Measurements from ENCODE around the gene SYTL3.
A peak's percentile ranks its signal among the peaks of the same experiment; 100 is the strongest.
"Not testable (repeated sequence)": the region's sequence is repeated elsewhere in the genome, so short reads cannot be mapped to it uniquely, and the experiment has no call there.

Gene SYTL3

GRCh38 chr6:158638324-158638854 is 11.5 kb upstream of the SYTL3 start:
- no peak for DNase-seq (ENCODE audit: low read depth)

DNA sequence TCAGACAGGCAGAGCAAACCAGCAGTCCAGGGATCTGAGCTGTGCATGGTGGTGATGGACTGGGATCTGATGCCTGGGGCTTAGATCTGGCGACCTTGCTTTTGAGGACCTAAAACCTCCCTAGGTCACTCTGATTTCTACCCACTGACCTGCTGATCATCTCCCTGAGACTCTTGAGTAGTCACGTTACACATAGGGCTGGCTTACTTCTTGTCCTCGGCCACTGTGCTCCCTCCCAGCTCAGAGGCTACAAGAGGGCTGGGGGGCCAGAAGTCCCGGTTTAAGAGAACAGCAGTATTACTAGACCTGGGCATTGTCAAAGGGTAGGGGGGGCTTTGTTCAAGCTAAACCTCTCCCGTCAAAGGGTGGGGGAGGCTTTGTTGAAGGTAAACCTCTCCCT is 10.8 kb upstream of the SYTL3 start:
- no peak for DNase-seq (ENCODE audit: low read depth)

- no peak for DNase-seq (ENCODE audit: low read depth)
Observed at GRCh38 chr6:158640519-158640918, 9.3 kb upstream of the SYTL3 start.

GRCh38 chr6:158642097-158642601 is 7.7 kb upstream of the SYTL3 start:
- DNase-seq (ENCODE audit: low read depth) = no peak

DNA sequence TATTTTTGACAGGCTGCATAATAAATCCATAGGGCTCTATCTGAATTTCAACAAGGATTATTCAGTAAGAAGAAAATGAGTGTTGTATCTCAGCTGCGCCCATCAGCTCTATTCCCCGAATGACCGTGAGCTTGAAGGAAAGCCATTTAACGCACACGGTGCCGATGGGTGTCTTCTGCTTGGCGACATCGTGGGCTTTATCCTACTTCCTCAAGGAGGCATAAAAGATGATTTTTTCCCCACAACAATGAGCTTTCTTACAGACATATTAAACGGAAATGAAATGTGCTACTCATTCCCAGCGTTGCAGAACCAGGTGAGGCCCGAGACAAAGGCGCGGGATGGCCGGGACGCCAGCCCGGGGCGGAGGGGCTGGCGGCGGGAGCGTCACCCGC is 6.0 kb upstream of the SYTL3 start:
- no peak for DNase-seq (ENCODE audit: low read depth)

GRCh38 chr6:158644231-158645063 is 5.4 kb upstream of the SYTL3 start, which contains the start of gene DYNLT1:
TSS of gene DYNLT1 (minus strand) at chr6:158644743. CDS start at chr6:158644708, 35 bp downstream.
- peak; percentile 85 for DNase-seq (ENCODE audit: low read depth)

DNA sequence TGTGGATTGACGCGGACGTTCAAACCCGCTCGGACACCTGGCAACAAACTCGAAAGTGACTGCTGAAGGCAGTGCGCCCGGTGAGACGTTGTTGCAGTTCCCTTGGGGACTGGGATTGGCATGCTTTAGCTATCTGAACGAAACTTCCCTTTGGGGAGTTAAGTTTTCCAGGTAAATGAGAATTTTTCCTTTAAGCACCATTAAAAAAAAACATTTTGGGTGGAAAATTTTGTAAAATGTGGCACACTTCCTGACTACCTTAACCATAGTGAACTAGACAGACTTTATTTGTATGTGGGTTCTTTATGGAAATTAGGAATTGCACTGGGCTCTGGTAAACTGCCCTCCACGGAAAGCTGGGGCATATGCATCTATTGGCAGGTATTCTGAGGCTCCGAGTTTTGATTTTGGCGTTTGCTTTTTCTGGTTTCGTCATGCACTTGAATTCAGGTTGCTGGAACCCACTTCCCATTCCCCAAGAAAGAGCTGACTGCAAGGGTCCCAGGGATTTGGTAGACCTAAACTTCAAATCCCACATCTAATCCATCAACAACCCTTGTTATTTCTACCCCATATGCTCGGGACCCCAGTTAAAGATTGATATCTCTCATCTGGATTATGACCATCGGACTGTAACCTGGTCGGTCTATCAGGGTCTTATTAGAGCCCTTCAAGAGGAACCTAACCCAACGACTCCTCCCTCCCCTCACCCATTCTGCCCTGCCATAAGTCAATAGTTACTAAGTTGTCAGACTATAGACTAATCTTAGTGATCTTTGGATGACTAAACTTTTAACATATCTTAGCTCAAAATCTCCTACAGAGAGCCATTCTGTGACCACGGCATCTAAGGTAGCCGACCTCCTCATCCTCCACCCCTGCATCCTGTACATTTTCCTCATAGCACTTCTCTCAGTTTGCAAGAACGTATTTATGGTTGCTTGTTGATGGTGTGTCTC is 4.5 kb upstream of the SYTL3 start:
- no peak for DNase-seq (ENCODE audit: low read depth)

- no peak for DNase-seq (ENCODE audit: low read depth)
Observed at GRCh38 chr6:158646023-158646910, 3.6 kb upstream of the SYTL3 start.

GRCh38 chr6:158647501-158647900 is 2.4 kb upstream of the SYTL3 start:
- DNase-seq (ENCODE audit: low read depth) = no peak

- DNase-seq (ENCODE audit: low read depth) = no peak
Observed at GRCh38 chr6:158648682-158649131, 1.1 kb upstream of the SYTL3 start.

DNA sequence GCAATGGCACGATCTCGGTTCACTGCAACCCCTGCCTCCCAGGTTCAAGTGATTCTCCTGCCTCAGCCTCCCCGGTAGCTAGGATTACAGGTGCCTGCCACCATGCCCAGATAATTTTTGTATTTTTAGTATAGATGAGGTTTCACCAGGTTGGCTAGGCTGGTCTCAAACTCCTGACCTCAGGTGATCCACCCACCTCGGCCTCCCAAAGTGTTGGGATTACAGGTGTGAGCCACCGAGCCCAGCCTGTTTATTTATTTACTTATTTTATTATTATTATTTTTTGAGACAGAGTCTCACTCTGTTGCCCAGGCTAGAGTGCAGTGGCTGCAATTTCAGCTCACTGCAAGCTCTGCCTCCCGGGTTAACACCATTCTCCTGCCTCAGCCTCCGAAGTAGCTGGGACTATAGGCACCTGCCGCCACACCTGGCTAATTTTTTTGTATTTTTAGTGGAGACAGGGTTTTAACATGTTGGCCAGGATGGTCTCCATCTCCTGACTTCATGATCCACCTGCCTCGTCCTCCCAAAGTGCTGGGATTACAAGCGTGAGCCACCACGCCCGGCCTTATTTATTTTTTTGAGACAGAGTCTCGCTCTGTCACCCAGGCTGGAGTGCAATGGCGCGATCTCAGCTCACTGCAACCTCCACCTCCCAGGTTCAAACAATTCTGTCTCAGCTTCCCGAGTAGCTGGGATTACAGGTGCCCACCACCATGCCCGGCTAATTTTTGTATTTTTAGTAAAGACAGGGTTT is 2.3 kb downstream of the SYTL3 start:
- not testable (repeated sequence) for DNase-seq (ENCODE audit: low read depth)

GRCh38 chr6:158653577-158654354 is 3.9 kb downstream of the SYTL3 start:
- peak; percentile 50 for DNase-seq (ENCODE audit: low read depth)

DNA sequence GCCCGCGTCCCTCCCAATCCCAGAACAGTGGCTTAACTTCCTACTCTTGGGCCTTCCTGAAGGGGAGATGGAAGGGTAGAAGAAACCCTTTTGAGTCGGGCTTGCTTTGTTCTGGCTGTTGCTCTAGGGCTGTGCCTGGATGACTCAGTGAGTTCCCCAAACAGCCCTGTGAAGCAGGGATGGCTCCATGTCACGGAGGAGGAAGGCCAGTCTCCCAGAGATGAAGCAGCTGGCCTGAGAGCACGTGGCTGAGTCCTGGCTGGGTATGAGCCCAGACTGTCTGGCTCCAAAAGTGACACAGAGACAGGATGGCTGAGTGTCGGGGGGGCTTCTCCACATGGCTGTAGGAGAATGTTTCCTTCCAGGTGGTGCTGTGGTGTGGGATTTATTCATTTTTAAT is 4.6 kb downstream of the SYTL3 start:
- no peak for DNase-seq (ENCODE audit: low read depth)

DNA sequence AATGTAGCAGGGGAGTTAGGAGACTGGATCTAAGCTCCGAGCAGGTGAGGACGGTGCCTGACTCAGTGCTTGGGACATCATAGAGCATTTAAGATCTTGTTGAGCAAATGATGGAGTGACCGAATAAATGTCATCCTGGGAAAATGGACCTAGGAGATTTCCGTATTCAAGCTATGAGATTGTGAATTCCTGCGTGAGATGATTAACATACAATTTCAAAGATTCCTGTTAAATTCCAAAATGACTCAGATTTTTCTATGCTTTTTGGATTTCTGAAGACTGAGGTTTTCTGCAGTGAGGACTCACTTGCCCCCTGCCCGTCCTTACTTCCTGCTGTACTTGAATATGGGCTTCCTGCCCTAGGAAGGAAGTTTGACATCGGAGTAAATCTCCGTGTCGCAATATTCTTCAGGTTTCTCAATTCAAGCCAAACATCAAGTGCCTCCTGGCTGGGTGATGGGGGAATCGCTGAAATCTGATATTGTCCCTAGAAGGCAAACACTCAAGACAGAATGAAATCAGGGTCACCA is 5.2 kb downstream of the SYTL3 start:
- DNase-seq (ENCODE audit: low read depth) = no peak

DNA sequence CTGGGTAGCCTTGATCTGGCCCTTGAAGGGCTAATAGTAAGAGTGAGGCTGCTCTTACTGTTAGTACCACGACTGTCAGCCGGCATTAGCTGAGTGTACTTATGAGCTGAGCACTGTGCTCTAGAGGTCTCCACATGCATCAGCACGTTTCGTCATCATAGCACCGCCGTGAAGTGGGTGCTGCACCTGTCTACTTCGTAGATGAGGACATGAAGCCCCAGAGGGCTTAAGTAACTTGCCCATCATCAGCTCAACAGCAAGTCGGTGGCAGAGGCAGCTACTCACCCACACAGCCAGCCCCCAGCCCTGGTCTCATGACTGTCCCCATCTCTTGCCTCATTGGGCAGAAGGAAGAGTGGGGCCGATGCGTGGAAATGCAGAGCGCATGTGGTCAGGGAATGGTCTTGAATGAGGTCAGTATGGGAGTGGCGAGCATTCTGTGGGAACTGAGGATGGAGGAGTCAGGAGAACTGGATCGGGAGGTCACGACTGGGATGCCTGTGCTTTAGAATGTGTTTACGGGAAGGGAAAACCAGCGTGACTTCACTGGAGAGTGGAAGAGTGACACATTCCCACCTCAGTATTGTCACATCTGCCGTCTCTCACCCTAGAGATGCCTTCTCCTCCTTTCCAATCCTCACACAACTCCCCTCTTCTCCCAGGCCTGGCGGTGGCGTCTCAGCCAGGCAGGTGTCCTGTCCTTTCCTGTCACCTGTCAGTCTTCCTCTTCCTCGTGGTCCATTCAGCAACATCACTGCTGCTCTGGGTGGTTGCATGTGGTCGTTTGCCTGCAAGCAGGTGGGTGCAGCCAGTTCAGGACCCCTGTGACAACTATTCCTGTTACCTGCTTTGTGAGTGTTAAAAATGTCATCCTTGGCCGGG is 6.0 kb downstream of the SYTL3 start:
- DNase-seq (ENCODE audit: low read depth) = no peak

DNA sequence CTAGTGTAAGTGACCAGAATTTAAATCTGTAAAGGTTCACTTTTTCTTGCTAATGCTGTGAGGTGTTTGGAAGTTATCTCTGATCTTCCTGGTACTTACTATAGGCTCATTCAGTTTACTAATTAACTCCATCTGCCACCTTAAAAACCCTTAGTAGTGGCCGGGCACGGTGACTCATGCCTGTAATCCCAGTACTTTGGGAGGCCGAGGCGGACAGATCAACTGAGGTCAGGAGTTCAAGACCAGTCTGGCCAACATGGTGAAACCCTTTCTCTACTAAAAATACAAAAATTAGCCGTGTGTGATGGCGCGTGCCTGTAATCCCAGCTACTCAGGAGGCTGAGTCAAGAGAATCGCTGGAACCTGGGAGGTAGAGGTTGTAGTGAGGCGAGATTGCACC is 7.1 kb downstream of the SYTL3 start:
- DNase-seq (ENCODE audit: low read depth) = not testable (repeated sequence)

- DNase-seq (ENCODE audit: low read depth) = no peak
Observed at GRCh38 chr6:158660333-158660754, 10.5 kb downstream of the SYTL3 start.

DNA sequence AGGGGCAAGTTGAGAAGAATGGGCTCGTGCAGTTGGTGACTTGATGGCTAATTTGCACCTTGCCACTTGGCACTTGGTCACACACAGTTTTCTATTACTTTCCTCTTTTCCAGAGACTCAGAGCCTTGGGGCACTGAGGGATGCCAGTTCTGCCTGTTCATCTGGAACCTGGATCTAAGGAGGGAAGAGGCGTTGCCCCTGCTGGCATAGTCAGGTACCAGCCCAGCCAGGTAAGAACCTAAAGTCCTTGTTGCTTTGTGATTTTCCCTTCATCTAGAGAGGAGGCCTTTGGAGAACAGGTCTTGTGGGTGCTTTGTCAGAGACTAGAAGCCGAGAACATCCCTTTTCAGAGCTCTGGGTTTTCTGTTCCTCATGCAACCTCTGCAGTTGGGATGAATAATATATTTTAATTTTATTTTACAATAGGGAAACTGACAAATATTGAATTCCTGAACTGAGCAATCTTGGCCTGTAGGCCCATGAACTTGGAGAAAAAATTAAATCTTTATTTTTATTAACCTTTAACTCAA is 11.4 kb downstream of the SYTL3 start:
- no peak for DNase-seq (ENCODE audit: low read depth)
